ENCODE results near the gene SS18L1. TPM values are rescaled to one million over a fixed set of nuclear protein-coding genes. Genes with fewer than 3 reads are reported as not detected.

The SS18L1 gene
- total RNA-seq, 1 experiment from 2014 or later = 28.1 TPM

DNA sequence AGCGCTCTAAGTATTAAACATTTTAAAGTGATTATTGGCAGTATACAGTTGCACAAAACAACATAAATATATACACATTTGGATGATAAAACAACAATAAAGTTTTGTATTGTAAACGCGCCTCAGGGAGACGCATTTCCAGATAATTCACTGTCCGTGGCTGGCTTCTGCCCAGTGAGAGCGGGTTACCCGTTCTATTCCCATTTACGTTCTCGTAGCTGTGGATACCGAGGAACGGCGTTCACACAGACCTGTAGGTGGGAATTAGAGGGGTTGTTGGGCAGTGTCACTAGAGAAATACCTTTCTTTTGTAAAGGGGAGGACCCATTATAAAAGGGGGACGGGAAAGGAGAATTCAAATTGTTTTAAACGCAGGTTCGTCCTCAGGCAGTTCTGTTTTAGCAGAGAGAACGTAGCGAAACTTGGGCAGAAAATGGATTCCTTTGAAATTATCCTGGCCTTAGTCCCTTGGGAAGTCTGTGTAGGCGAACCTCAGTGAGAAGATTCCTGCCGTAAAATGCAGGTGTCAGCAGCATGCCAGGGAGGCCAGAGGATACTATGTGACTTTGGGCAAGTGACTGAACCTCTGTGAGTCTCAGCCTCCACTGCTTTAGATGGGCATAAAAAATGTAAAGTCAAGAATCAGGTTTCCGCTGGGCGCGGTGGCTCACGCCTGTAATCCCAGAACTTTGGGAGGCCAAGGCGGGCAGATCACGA is 40.0 kb downstream of the SS18L1 start (continued):
- TF ChIP-seq SIN3A (IDR thresholded peaks at IDR 0.05; ENCODE audit: low read depth) (no peak), POLR2AphosphoS5 (IDR thresholded peaks at IDR 0.05; ENCODE audit: low read depth, low read length) (no peak), ZFX (IDR thresholded peaks at IDR 0.05) (no peak), EZH2 (IDR thresholded peaks at IDR 0.05) (no peak)
- TF ChIP-seq, protein P1, sequence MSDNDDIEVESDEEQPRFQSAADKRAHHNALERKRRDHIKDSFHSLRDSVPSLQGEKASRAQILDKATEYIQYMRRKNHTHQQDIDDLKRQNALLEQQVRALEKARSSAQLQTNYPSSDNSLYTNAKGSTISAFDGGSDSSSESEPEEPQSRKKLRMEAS (IDR thresholded peaks at IDR 0.05) = no peak

DNA sequence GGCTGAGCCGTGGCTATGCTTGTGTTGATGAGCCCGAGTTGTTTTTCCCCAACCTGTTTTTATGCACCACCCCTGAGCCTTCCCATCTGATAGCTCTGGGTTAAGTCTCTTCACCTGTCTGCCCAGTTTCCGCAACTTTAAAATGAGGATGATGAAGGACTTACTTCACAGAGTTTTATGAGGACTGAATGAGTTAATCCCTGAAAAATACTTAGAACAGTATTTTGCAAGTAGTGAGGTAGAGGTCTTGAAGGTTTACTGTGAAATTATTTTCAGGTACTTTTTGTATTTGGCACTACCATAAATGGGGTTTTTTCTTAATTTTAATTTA is 42.5 kb downstream of the SS18L1 start:
- no peaks in the 10 kb centered on the region for H3K9me3 ChIP-seq (ENCODE audit: control insufficient read depth in 1 of 2, insufficient read depth in 1 of 2, low read depth in 1 of 2, low read length in 2 of 2)
- H3K9me2 ChIP-seq (ENCODE audit: insufficient read depth) = no peaks in the 10 kb centered on the region
- ChIA-PET RAD21 (ENCODE audit: low non-redundant PET in 1 of 2, low total read pairs in 2 of 2, uncharacterized antibody in 2 of 2, unreplicated experiment in 2 of 2) (no interaction called here), CTCF (no interaction called here), POLR2A (no interaction called here)
- ATAC-seq = no peak
- BruUV-seq (replicated peaks) = no TSS peak
- no peak overlapping the region for H3K4me3 ChIP-seq (replicated peaks in 1 of 2; ENCODE audit: low read depth in 1 of 2, low read length in 2 of 2)
- H3K27me3 ChIP-seq (ENCODE audit: insufficient read depth, low read length) = no peaks in the 10 kb centered on the region
- H3K79me2 ChIP-seq (ENCODE audit: insufficient read depth, low read length) = peaks cover 89% of the 10 kb centered on the region
- no peak overlapping the region for H2AFZ ChIP-seq (ENCODE audit: low read depth, low read length, poor library complexity, severe bottlenecking)
- no peak for DNase-seq (ENCODE audit: low read depth, low spot score)
- H4K20me1 ChIP-seq (ENCODE audit: insufficient read depth) = no peaks in the 10 kb centered on the region
- intact Hi-C loops (cut with micrococcal nuclease) = no loop called here
- H3K4me2 ChIP-seq (ENCODE audit: low read length) = no peak overlapping the region
- peaks cover 6 to 17% of the 10 kb centered on the region in 2 experiments; a peak in 3 of 4 replicates for H3K4me1 ChIP-seq (ENCODE audit: control insufficient read depth in 1 of 2, insufficient read depth in 2 of 2, low read length in 2 of 2)
- H3K36me3 ChIP-seq (ENCODE audit: control insufficient read depth in 1 of 2, insufficient read depth in 2 of 2, low read length in 2 of 2) = no peaks in the 10 kb centered on the region; a peak in 1 of 4 replicates
- TF ChIP-seq SRF (IDR thresholded peaks at IDR 0.05; ENCODE audit: low read depth) (no peak), EZH2 (IDR thresholded peaks at IDR 0.05) (no peak), CEBPB (IDR thresholded peaks at IDR 0.05; ENCODE audit: low read depth) (no peak), POLR2A (IDR thresholded peaks at IDR 0.05; ENCODE audit: borderline replicate concordance, extremely low read depth, insufficient read depth, insufficient read length) (no peak), EGR1 (IDR thresholded peaks at IDR 0.05; ENCODE audit: low read depth) (no peak), YY1 (IDR thresholded peaks at IDR 0.05; ENCODE audit: extremely low read depth, insufficient replicate concordance, low read depth, low read length) (no peak), SP1 (IDR thresholded peaks at IDR 0.05; ENCODE audit: low read depth) (no peak), POLR2AphosphoS5 (IDR thresholded peaks at IDR 0.05; ENCODE audit: low read depth, low read length) (no peak), ZFX (IDR thresholded peaks at IDR 0.05) (no peak), JUND (IDR thresholded peaks at IDR 0.05) (no peak)
- TF ChIP-seq, protein P1 (IDR thresholded peaks at IDR 0.05) = no peak
- TF ChIP-seq, protein P2, sequence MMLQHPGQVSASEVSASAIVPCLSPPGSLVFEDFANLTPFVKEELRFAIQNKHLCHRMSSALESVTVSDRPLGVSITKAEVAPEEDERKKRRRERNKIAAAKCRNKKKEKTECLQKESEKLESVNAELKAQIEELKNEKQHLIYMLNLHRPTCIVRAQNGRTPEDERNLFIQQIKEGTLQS (IDR thresholded peaks at IDR 0.05) = no peak
- TF ChIP-seq, protein P3, sequence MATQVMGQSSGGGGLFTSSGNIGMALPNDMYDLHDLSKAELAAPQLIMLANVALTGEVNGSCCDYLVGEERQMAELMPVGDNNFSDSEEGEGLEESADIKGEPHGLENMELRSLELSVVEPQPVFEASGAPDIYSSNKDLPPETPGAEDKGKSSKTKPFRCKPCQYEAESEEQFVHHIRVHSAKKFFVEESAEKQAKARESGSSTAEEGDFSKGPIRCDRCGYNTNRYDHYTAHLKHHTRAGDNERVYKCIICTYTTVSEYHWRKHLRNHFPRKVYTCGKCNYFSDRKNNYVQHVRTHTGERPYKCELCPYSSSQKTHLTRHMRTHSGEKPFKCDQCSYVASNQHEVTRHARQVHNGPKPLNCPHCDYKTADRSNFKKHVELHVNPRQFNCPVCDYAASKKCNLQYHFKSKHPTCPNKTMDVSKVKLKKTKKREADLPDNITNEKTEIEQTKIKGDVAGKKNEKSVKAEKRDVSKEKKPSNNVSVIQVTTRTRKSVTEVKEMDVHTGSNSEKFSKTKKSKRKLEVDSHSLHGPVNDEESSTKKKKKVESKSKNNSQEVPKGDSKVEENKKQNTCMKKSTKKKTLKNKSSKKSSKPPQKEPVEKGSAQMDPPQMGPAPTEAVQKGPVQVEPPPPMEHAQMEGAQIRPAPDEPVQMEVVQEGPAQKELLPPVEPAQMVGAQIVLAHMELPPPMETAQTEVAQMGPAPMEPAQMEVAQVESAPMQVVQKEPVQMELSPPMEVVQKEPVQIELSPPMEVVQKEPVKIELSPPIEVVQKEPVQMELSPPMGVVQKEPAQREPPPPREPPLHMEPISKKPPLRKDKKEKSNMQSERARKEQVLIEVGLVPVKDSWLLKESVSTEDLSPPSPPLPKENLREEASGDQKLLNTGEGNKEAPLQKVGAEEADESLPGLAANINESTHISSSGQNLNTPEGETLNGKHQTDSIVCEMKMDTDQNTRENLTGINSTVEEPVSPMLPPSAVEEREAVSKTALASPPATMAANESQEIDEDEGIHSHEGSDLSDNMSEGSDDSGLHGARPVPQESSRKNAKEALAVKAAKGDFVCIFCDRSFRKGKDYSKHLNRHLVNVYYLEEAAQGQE (IDR thresholded peaks at IDR 0.05; ENCODE audit: low read depth) = no peak
- H3K27ac ChIP-seq (ENCODE audit: low read depth, low read length) = no peak overlapping the region
- H3K9ac ChIP-seq (ENCODE audit: low read length) = no peak overlapping the region

Data from HCT116 (cell line).